Keratinocyte (primary cell): ENCODE data around the gene PIGQ. TPM values are rescaled to one million over a fixed set of nuclear protein-coding genes. Genes with fewer than 3 reads are reported as not detected.

Experiments
- DNase-seq: peaks from one replicate; pipeline ENCODE4 v3.0.0-alpha.2; 2011; ENCODE audit warnings: low read depth, missing footprints, low spot score
- FAIRE-seq: peaks from 2 replicates; lab custom pipeline; 2011; peaks lifted over from hg19 to GRCh38; lab: Jason Lieb, UNC
- H2AFZ ChIP-seq: 2 replicates; pipeline ENCODE4 v1.6.0; 2012; ENCODE audit warnings: low read length, control low read depth, inconsistent platforms; ENCODE audit not compliant: control insufficient read depth
- H3K27ac ChIP-seq: 2 replicates; pipeline ENCODE4 v1.5.1; 2011; ENCODE audit warnings: low read length; ENCODE audit not compliant: control insufficient read depth, insufficient read depth
- H3K27me3 ChIP-seq: 3 replicates; pipeline ENCODE4 v1.6.0; 2011; ENCODE audit warnings: low read length; ENCODE audit not compliant: control insufficient read depth, insufficient read depth; ENCODE audit errors: extremely low read depth
- H3K36me3 ChIP-seq, 2 experiments: 2 replicates in 1 of 2; 3 replicates in 1 of 2; pipeline ENCODE4 v1.5.1; 2011; ENCODE audit warnings: low read length in 2 of 2, mild to moderate bottlenecking in 1 of 2; ENCODE audit not compliant: control insufficient read depth in 2 of 2, insufficient read depth in 2 of 2; ENCODE audit errors: extremely low read depth in 1 of 2
- H3K4me1 ChIP-seq: 3 replicates; pipeline ENCODE4 v1.5.1; 2011; ENCODE audit warnings: low read length; ENCODE audit not compliant: control insufficient read depth, insufficient read depth; ENCODE audit errors: extremely low read depth
- H3K4me2 ChIP-seq: 3 replicates; pipeline ENCODE4 v1.6.0; 2011; ENCODE audit warnings: low read depth, low read length; ENCODE audit not compliant: control insufficient read depth, insufficient read depth; ENCODE audit errors: extremely low read depth
- H3K4me3 ChIP-seq, 3 experiments: fragments of 200-600 bp in 1 of 3; sonication (generic) in 1 of 3; 2 replicates in 2 of 3; 3 replicates in 1 of 3; pipeline ENCODE4 v1.5.1; 2011 to 2016; ENCODE audit warnings: low read length in 3 of 3, mild to moderate bottlenecking in 3 of 3, control low read depth in 2 of 3, inconsistent platforms in 1 of 3, low read depth in 1 of 3, mixed read lengths in 1 of 3, mixed run types in 1 of 3, moderate library complexity in 1 of 3; ENCODE audit not compliant: control insufficient read depth in 2 of 3, insufficient read depth in 2 of 3; ENCODE audit errors: extremely low read depth in 1 of 3
- H3K79me2 ChIP-seq: 2 replicates; pipeline ENCODE4 v1.6.0; 2012; ENCODE audit warnings: low read length; ENCODE audit not compliant: control insufficient read depth, insufficient read depth
- H3K9ac ChIP-seq: 3 replicates; pipeline ENCODE4 v1.6.0; 2011; ENCODE audit warnings: low read length; ENCODE audit not compliant: control insufficient read depth, insufficient read depth; ENCODE audit errors: extremely low read depth
- H3K9me1 ChIP-seq: 3 replicates; pipeline ENCODE4 v1.6.0; 2011; ENCODE audit warnings: low read length; ENCODE audit not compliant: control insufficient read depth, insufficient read depth; ENCODE audit errors: extremely low read depth
- H3K9me3 ChIP-seq: 2 replicates; pipeline ENCODE4 v1.5.1; 2012; ENCODE audit warnings: low read depth, low read length; ENCODE audit not compliant: control insufficient read depth
- H4K20me1 ChIP-seq: 3 replicates; pipeline ENCODE4 v1.6.0; 2011; ENCODE audit warnings: low read length; ENCODE audit not compliant: control insufficient read depth, insufficient read depth; ENCODE audit errors: extremely low read depth
- EZH2 ChIP-seq: IDR thresholded peaks from one replicate; pipeline ENCODE4 v1.6.1; 2012; ENCODE audit warnings: inconsistent platforms, mild to moderate bottlenecking, low read length, moderate library complexity
- dilution Hi-C: fragments of 300-500 bp; cut with MboI; formaldehyde crosslinking; loops from one replicate; pipeline ENCODE4 v1.7.0; 2020; ENCODE audit warnings: low sequenced_read_pairs; ENCODE audit not compliant: extremely low pct_ligation_motif_present
- polyA plus RNA-seq, 5 experiments: library from polyadenylated mRNA; depleted of rRNA in 3 of 5; stranded (reverse) in 3 of 5; stranded (forward) in 1 of 5; unstranded in 1 of 5; fragments of >200 nt; gene quantifications; 1 replicate in 1 of 5; 2 replicates in 3 of 5; 3 replicates in 1 of 5; pipeline versions ENCODE4 v1.2.1 to v1.2.3, GENCODE V29; 2011 to 2012; ENCODE audit warnings: missing spikeins in 2 of 5, low read depth in 1 of 5, low replicate concordance in 1 of 5
- TF ChIP-seq, protein P1 (sequence below), 3 experiments: IDR thresholded peaks in 1 of 3; conservative IDR thresholded peaks in 1 of 3; optimal IDR thresholded peaks in 1 of 3; 2 replicates in 2 of 3; 3 replicates in 1 of 3; pipeline versions ENCODE3 to v1.5.1; 2011; ENCODE audit warnings: low read length in 3 of 3, mild to moderate bottlenecking in 3 of 3, moderate library complexity in 2 of 3, control low read depth in 1 of 3, inconsistent platforms in 1 of 3; ENCODE audit not compliant: insufficient read depth in 2 of 3; ENCODE audit errors: extremely low read depth in 1 of 3

PIGQ gene
- polyA plus RNA-seq, 1 donor (not counting 4 experiments of a cell fraction or from before 2014, with no cell fraction given) = 11.2 TPM

DNA sequence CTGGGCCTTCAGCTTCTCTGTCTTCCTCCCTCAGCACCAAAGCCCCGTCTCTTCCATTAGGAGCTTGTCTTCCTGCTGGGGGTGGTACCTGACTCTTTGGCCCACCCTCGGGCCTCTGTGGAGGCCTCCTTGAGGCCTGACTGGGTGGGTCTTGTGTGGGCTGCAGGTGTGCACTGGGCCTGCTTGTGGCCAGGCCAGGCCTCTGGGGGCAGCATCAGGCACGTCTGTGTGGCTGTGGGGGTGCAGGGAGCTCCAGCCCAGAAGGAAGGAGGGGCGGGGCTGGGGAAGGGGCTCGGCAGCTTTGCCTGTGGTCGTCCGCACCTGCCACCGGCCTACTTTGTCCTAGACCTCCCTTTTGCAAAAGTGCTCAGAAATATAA lies 7.0 kb downstream of the PIGQ start:
- Histone ChIP-seq H4K20me1 (no peaks in the 10 kb centered on the region), H3K9me1 (no peaks in the 10 kb centered on the region), H2AFZ (no peak overlapping the region), H3K36me3 (peaks cover 9 to 12% of the 10 kb centered on the region in 2 experiments), H3K79me2 (peaks cover 4% of the 10 kb centered on the region), H3K9ac (no peak overlapping the region), H3K27me3 (no peaks in the 10 kb centered on the region), H3K4me2 (no peak overlapping the region), H3K4me3 (no peak overlapping the region), H3K4me1 (no peaks in the 10 kb centered on the region), H3K9me3 (no peaks in the 10 kb centered on the region), H3K27ac (no peak overlapping the region)
- no peak for FAIRE-seq
- dilution Hi-C loops = no loop called here
- no peak for TF ChIP-seq EZH2
- TF ChIP-seq, protein P1, sequence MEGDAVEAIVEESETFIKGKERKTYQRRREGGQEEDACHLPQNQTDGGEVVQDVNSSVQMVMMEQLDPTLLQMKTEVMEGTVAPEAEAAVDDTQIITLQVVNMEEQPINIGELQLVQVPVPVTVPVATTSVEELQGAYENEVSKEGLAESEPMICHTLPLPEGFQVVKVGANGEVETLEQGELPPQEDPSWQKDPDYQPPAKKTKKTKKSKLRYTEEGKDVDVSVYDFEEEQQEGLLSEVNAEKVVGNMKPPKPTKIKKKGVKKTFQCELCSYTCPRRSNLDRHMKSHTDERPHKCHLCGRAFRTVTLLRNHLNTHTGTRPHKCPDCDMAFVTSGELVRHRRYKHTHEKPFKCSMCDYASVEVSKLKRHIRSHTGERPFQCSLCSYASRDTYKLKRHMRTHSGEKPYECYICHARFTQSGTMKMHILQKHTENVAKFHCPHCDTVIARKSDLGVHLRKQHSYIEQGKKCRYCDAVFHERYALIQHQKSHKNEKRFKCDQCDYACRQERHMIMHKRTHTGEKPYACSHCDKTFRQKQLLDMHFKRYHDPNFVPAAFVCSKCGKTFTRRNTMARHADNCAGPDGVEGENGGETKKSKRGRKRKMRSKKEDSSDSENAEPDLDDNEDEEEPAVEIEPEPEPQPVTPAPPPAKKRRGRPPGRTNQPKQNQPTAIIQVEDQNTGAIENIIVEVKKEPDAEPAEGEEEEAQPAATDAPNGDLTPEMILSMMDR (optimal IDR thresholded peaks at IDR 0.05 in 1 of 3, IDR thresholded peaks at IDR 0.05 in 1 of 3, conservative IDR thresholded peaks at IDR 0.05 in 1 of 3; ENCODE audit: extremely low read depth in 1 of 3, insufficient read depth in 2 of 3, low read length in 3 of 3) = peak in 1 of 3 experiments; percentile 13
- no peak for DNase-seq

DNA sequence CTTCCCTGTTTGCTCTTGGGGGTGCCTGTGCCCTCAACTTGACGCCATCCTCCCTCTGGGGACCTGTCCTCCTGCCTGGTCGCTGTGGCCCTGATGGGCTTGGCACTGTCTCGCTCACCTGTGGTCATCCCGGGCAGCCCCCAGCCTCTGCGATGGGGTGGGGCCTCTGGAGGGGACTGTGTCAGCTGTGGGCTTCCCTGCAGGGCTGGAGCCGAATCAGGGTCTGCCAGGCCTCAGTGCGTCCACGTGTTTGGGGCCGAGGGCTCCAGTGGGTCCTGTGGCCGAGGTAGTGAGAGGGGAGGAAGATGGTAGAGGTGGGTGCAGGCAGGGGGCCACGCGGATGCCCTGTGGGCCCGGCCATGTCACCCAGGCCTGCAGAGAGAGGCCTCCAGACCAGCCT lies 8.0 kb downstream of the PIGQ start:
- DNase-seq = no peak
- H4K20me1 ChIP-seq = no peaks in the 10 kb centered on the region
- H3K36me3 ChIP-seq = peaks cover 8 to 9% of the 10 kb centered on the region in 2 experiments
- no peak overlapping the region for H2AFZ ChIP-seq
- dilution Hi-C loops = no loop called here
- H3K9me1 ChIP-seq = no peaks in the 10 kb centered on the region
- FAIRE-seq = no peak
- TF ChIP-seq EZH2 = no peak
- TF ChIP-seq, protein P1 (optimal IDR thresholded peaks at IDR 0.05 in 1 of 3, IDR thresholded peaks at IDR 0.05 in 1 of 3, conservative IDR thresholded peaks at IDR 0.05 in 1 of 3; ENCODE audit: extremely low read depth in 1 of 3, insufficient read depth in 2 of 3, low read length in 3 of 3) = no peak
- no peaks in the 10 kb centered on the region for H3K27me3 ChIP-seq
- no peak overlapping the region for H3K4me3 ChIP-seq
- H3K79me2 ChIP-seq = no peaks in the 10 kb centered on the region
- H3K4me2 ChIP-seq = no peak overlapping the region
- H3K9me3 ChIP-seq = no peaks in the 10 kb centered on the region
- H3K27ac ChIP-seq = no peak overlapping the region
- H3K4me1 ChIP-seq = no peaks in the 10 kb centered on the region
- H3K9ac ChIP-seq = no peak overlapping the region
